Caco-2 (cell line): ENCODE results near the gene ZNF205. TPM values are rescaled to one million over a fixed set of nuclear protein-coding genes. Genes with fewer than 3 reads are reported as not detected.

Experiments
- BruUV-seq: library from RNA; stranded (reverse); fragments of 400-500 nt; replicated peaks from 2 replicates; lab custom pipeline; 2021; lab: Mats Ljungman, UMichigan
- CTCF ChIA-PET: fragments of 300-600 bp; sonication (Branson Sonifier 250); formaldehyde crosslinking; loops from one replicate; lab custom pipeline; 2022; ENCODE audit warnings: antibody characterized with exemption; lab: Charles Lee
- POLR2A ChIA-PET: fragments of 300-600 bp; sonication (Branson Sonifier 250); formaldehyde crosslinking; loops from one replicate; lab custom pipeline; 2022; ENCODE audit warnings: antibody characterized with exemption; lab: Charles Lee
- DNase-seq, 2 experiments: peaks; one replicate each; pipeline versions ENCODE4 v3.0.0 to v3.0.0-alpha.2; 2020 to 2022
- H3K27me3 ChIP-seq: replicated peaks from 2 replicates; pipeline ENCODE4 v1.6.0; 2011; ENCODE audit warnings: low read length; ENCODE audit not compliant: control insufficient read depth, insufficient read depth
- H3K36me3 ChIP-seq: 2 replicates; pipeline ENCODE4 v1.5.1; 2011; ENCODE audit warnings: low read length; ENCODE audit not compliant: control insufficient read depth, insufficient read depth
- H3K4me1 ChIP-seq: fragments of 250-450 bp; sonication (Bioruptor Pico); 2 replicates; pipeline ENCODE4 v1.5.1; 2020; ENCODE audit warnings: mild to moderate bottlenecking
- H3K4me3 ChIP-seq: 2 replicates; pipeline ENCODE4 v1.5.1; 2011; ENCODE audit warnings: low read depth, mild to moderate bottlenecking, control low read depth, low read length
- H3K9me3 ChIP-seq: fragments of 250-450 bp; sonication (Bioruptor Pico); 2 replicates; pipeline ENCODE4 v1.5.1; 2020; ENCODE audit warnings: mild to moderate bottlenecking, moderate library complexity
- H3K27ac Mint-ChIP-seq: one replicate; pipeline ENCODE4 v1.8.0; 2022; ENCODE audit warnings: mixed read lengths; ENCODE audit not compliant: unreplicated experiment
- H3K27me3 Mint-ChIP-seq: one replicate; pipeline ENCODE4 v1.8.0; 2022; ENCODE audit warnings: mixed read lengths; ENCODE audit not compliant: insufficient read depth, unreplicated experiment
- H3K36me3 Mint-ChIP-seq: one replicate; pipeline ENCODE4 v1.8.0; 2022; ENCODE audit warnings: mild to moderate bottlenecking, mixed read lengths; ENCODE audit not compliant: insufficient read depth, unreplicated experiment
- H3K4me1 Mint-ChIP-seq: one replicate; pipeline ENCODE4 v1.8.0; 2022; ENCODE audit warnings: low read depth, mixed read lengths; ENCODE audit not compliant: unreplicated experiment
- H3K4me3 Mint-ChIP-seq: one replicate; pipeline ENCODE4 v1.8.0; 2022; ENCODE audit warnings: mild to moderate bottlenecking, moderate library complexity, mixed read lengths; ENCODE audit not compliant: unreplicated experiment
- H3K9me3 Mint-ChIP-seq: one replicate; pipeline ENCODE4 v1.8.0; 2022; ENCODE audit warnings: mixed read lengths; ENCODE audit not compliant: unreplicated experiment
- intact Hi-C: fragments of 100-400 bp; cut with micrococcal nuclease; formaldehyde crosslinking; loops from one replicate; pipeline ENCODE4 v1.10.0; 2022; ENCODE audit not compliant: unreplicated experiment
- total RNA-seq: library from RNA; stranded (reverse); gene quantifications from 2 replicates; pipeline ENCODE4 v1.2.3, GENCODE V29; 2022
- TF ChIP-seq, protein P1 (sequence below), 2 experiments: fragments of 200-600 bp in 1 of 2; IDR thresholded peaks; 1 replicate in 1 of 2; 2 replicates in 1 of 2; pipeline versions ENCODE4 v1.5.1 to v1.8.0; 2011 to 2022; ENCODE audit warnings: antibody characterized with exemption in 1 of 2, control low read depth in 1 of 2, inconsistent platforms in 1 of 2, low read depth in 1 of 2, low read length in 1 of 2, mild to moderate bottlenecking in 1 of 2, moderate library complexity in 1 of 2; ENCODE audit not compliant: insufficient read depth in 1 of 2, severe bottlenecking in 1 of 2, unreplicated experiment in 1 of 2

Gene ZNF205
- total RNA-seq, 1 experiment from 2014 or later = 13.5 TPM

GRCh38 chr16:3089717-3090592, 22.4 kb upstream of the ZNF205 start:
- H3K27me3 Mint-ChIP-seq = no peaks in the 10 kb centered on the region
- intact Hi-C loops = no loop called here
- no peaks in the 10 kb centered on the region for H3K27me3 ChIP-seq
- no peaks in the 10 kb centered on the region for H3K36me3 ChIP-seq
- POLR2A ChIA-PET = no interaction called here
- H3K4me1 ChIP-seq = peaks cover 10% of the 10 kb centered on the region
- H3K9me3 ChIP-seq = no peaks in the 10 kb centered on the region
- no peaks in the 10 kb centered on the region for H3K9me3 Mint-ChIP-seq
- TF ChIP-seq, protein P1, sequence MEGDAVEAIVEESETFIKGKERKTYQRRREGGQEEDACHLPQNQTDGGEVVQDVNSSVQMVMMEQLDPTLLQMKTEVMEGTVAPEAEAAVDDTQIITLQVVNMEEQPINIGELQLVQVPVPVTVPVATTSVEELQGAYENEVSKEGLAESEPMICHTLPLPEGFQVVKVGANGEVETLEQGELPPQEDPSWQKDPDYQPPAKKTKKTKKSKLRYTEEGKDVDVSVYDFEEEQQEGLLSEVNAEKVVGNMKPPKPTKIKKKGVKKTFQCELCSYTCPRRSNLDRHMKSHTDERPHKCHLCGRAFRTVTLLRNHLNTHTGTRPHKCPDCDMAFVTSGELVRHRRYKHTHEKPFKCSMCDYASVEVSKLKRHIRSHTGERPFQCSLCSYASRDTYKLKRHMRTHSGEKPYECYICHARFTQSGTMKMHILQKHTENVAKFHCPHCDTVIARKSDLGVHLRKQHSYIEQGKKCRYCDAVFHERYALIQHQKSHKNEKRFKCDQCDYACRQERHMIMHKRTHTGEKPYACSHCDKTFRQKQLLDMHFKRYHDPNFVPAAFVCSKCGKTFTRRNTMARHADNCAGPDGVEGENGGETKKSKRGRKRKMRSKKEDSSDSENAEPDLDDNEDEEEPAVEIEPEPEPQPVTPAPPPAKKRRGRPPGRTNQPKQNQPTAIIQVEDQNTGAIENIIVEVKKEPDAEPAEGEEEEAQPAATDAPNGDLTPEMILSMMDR (IDR thresholded peaks at IDR 0.05; ENCODE audit: insufficient read depth in 1 of 2, low read depth in 1 of 2, low read length in 1 of 2, severe bottlenecking in 1 of 2, unreplicated experiment in 1 of 2) = no peak
- no peaks in the 10 kb centered on the region for H3K36me3 Mint-ChIP-seq
- no peak overlapping the region for H3K4me3 Mint-ChIP-seq
- DNase-seq = no peak
- BruUV-seq = no TSS peak
- H3K4me1 Mint-ChIP-seq = no peaks in the 10 kb centered on the region
- CTCF ChIA-PET = no interaction called here
- no peak overlapping the region for H3K27ac Mint-ChIP-seq
- H3K4me3 ChIP-seq = no peak overlapping the region

DNA sequence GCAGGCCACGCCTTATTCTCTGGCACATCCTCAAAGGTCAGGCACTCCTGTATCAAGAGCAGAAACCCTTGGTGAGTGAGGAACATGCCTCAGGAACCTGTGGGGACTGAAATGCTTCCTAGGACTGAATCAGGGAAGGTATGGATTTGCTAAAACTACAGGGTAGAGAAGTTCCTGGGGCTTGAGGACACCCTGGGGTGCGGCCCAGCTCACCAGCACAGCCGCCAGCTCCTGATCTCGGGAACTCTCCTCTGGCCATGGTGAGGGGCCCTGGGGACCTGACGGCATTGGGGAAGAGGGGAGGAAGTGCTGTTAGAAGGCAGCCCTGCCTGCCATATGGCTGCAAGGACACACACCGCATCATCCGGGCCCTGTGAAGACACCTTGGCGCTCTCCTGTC, 20.8 kb upstream of the ZNF205 start:
- Mint-ChIP-seq H3K4me1 (no peaks in the 10 kb centered on the region), H3K27ac (no peak overlapping the region), H3K4me3 (no peak overlapping the region), H3K9me3 (no peaks in the 10 kb centered on the region), H3K36me3 (no peaks in the 10 kb centered on the region), H3K27me3 (no peaks in the 10 kb centered on the region)
- DNase-seq = no peak
- TF ChIP-seq, protein P1 (IDR thresholded peaks at IDR 0.05; ENCODE audit: insufficient read depth in 1 of 2, low read depth in 1 of 2, low read length in 1 of 2, severe bottlenecking in 1 of 2, unreplicated experiment in 1 of 2) = no peak
- H3K36me3 ChIP-seq = no peaks in the 10 kb centered on the region
- ChIA-PET CTCF (interaction anchor here (0.9 kb wide), 1 partner anchor 33 kb away, joined by 5 read pairs; no protein-coding TSS in a partner anchor), POLR2A (no interaction called here)
- no peak overlapping the region for H3K4me3 ChIP-seq
- intact Hi-C loops = no loop called here
- peaks cover 6% of the 10 kb centered on the region for H3K4me1 ChIP-seq
- no TSS peak for BruUV-seq
- no peaks in the 10 kb centered on the region for H3K9me3 ChIP-seq
- H3K27me3 ChIP-seq = no peaks in the 10 kb centered on the region

DNA sequence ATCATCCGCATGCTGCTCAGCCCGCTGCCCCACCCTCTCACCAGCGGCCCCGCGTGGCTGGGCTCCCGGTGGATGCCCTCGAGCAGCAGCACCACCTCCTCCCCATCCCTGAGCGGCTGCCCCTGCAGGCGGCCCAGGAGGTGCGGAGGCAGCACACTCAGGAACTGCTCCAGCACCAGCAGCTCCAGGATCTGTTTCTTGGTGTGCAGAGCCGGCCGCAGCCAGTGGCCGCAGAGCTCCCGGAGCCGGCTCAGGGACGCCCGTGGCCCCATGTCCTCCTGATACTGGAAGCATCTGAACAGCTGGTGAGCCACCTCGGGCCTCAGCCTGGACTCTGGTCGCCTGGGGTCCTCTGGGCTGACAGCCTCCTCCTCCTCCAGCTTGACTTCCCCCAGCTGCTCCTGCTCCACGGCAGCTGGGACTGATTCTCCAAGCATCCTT, 19.9 kb upstream of the ZNF205 start:
- H3K9me3 ChIP-seq = no peaks in the 10 kb centered on the region
- H3K4me3 ChIP-seq = no peak overlapping the region
- no TSS peak for BruUV-seq
- H3K4me1 ChIP-seq = no peaks in the 10 kb centered on the region
- H3K36me3 Mint-ChIP-seq = no peaks in the 10 kb centered on the region
- no peak overlapping the region for H3K27ac Mint-ChIP-seq
- TF ChIP-seq, protein P1 (IDR thresholded peaks at IDR 0.05; ENCODE audit: insufficient read depth in 1 of 2, low read depth in 1 of 2, low read length in 1 of 2, severe bottlenecking in 1 of 2, unreplicated experiment in 1 of 2) = no peak
- no peaks in the 10 kb centered on the region for H3K9me3 Mint-ChIP-seq
- no peak for DNase-seq
- no peaks in the 10 kb centered on the region for H3K27me3 ChIP-seq
- POLR2A ChIA-PET = no interaction called here
- intact Hi-C loops = no loop called here
- H3K4me1 Mint-ChIP-seq = peaks cover 1% of the 10 kb centered on the region
- no peaks in the 10 kb centered on the region for H3K27me3 Mint-ChIP-seq
- no peaks in the 10 kb centered on the region for H3K36me3 ChIP-seq
- no peak overlapping the region for H3K4me3 Mint-ChIP-seq
- CTCF ChIA-PET = no interaction called here
